ENCODE measurements around the gene BRIP1.

Gene BRIP1

DNA sequence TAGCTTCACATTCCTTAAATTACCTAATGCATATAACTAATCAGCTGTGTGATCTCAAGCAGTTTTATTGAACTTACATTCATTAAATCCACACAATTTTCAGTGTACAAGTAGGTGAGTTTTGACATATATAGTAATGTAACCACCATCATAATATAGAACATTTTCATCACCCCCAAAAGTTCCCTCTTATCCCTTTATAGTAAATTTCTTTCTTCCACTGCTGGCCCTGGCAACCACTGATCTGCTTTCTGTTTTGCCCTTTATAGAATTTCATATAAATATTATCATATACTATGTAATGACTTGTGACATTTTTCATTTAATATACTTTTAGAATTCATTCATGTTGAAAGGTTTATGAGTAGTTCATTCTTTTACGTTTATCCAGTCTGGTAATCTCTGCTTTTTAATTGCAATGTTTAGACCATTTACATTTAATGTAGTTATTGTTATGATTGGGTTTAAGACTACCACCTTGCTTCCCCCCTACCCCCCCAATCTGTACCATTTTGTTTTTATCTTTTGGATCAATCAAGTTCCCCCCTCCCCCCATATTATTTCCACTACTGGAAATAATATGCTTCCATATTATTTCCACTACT lies 147.0 kb downstream of the BRIP1 start:
- H3K27ac ChIP-seq: no peak overlapping the region
- TF ChIP-seq, protein P1, sequence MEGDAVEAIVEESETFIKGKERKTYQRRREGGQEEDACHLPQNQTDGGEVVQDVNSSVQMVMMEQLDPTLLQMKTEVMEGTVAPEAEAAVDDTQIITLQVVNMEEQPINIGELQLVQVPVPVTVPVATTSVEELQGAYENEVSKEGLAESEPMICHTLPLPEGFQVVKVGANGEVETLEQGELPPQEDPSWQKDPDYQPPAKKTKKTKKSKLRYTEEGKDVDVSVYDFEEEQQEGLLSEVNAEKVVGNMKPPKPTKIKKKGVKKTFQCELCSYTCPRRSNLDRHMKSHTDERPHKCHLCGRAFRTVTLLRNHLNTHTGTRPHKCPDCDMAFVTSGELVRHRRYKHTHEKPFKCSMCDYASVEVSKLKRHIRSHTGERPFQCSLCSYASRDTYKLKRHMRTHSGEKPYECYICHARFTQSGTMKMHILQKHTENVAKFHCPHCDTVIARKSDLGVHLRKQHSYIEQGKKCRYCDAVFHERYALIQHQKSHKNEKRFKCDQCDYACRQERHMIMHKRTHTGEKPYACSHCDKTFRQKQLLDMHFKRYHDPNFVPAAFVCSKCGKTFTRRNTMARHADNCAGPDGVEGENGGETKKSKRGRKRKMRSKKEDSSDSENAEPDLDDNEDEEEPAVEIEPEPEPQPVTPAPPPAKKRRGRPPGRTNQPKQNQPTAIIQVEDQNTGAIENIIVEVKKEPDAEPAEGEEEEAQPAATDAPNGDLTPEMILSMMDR (conservative IDR thresholded peaks at IDR 0.05): no peak

DNA sequence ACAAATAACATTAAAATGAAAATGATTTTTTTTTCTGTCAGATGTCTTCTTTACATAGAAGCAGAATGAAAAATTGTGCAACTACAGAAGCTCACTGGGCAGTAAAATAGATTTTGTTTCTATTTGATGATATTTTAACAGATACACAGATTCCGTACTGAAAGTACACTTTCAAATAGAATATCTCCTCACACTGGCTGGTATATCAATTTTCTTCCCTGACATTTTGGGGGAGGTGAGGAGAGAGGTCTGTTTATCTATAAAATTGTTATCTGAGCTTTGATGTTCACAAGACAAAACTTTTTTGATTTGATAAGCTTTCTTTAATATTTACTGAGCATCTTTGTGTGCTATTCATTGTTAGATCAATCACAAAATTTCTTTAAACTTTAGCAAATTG lies 148.0 kb downstream of the BRIP1 start:
- TF ChIP-seq, protein P1 (conservative IDR thresholded peaks at IDR 0.05): no peak
- no peak overlapping the region for H3K27ac ChIP-seq

DNA sequence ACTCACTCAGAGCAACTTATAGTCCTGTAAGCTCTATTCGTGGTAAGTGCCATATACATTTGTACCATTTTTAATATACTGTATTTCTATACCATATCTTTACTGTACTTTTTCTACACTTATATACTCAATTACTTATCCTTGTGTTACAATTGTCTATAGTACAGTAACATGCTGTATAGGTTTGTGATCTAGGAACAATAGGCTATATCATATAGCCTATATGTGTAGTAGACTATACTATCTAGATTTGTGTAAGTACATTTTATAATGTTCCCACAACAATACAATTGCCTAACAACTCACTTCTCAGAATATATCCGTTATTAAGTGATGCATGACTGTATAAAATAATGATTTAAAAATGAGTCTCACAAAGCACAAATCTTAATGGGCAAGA lies 149.0 kb downstream of the BRIP1 start:
- no peak overlapping the region for H3K27ac ChIP-seq
- TF ChIP-seq, protein P1 (conservative IDR thresholded peaks at IDR 0.05): no peak

DNA sequence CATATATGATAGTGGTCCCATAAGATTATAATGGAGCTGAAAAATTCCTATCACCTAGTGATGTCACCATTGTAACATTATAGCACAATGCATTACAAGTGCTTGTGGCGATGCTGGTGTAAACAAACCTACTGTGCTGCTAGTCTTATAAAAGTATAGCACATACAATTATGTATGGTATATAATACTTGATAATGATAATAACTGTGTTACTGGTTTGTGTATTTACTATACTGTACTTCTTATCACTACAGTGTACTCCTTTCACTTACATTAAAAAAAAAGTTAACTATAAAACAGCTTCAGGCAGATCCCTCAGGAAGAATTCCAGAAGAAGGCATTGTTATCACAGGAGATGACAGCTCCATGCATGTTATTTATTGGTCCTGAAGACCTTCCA lies 150.3 kb downstream of the BRIP1 start:
- no peak overlapping the region for H3K27ac ChIP-seq
- TF ChIP-seq, protein P1 (conservative IDR thresholded peaks at IDR 0.05): no peak

DNA sequence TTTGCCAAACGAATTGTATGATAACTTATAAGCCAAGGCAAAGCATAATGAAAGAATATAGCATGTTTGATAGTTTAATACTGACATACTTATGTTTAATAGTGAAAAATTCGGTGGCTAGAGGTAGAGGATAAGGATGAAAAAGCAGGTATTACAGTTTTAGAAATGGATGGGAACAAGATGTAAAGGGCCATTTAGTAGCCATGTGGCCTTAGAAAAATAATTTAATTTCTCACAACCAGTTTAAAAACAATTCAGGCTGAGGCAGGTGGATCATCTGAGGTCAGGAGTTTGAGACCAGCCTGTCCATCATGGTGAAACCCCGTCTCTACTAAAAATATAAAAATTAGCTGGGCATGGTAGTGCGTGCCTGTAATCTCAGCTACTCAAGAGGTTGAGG lies 152.8 kb downstream of the BRIP1 start:
- TF ChIP-seq, protein P1 (conservative IDR thresholded peaks at IDR 0.05): no peak
- no peak overlapping the region for H3K27ac ChIP-seq

DNA sequence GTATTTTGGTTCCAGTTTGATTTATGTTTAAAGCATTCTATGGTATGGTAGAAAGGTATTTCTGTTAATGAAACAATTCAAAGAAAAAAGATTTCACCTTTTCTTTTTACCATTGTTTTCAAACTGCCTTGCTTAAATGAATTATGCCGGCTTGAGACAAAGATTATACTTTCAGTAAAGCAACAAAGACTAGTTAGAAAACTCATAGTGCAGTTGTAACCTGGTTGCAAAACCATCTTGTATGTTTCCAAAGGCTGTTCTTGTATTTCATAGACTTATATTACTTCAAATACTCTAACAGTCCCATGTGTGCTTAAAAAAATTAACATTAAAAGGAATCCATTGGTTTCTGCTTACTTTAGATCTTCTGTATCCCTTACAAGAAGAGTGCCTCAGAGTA lies 153.8 kb downstream of the BRIP1 start:
- H3K27ac ChIP-seq: no peak overlapping the region
- TF ChIP-seq, protein P1 (conservative IDR thresholded peaks at IDR 0.05): no peak

DNA sequence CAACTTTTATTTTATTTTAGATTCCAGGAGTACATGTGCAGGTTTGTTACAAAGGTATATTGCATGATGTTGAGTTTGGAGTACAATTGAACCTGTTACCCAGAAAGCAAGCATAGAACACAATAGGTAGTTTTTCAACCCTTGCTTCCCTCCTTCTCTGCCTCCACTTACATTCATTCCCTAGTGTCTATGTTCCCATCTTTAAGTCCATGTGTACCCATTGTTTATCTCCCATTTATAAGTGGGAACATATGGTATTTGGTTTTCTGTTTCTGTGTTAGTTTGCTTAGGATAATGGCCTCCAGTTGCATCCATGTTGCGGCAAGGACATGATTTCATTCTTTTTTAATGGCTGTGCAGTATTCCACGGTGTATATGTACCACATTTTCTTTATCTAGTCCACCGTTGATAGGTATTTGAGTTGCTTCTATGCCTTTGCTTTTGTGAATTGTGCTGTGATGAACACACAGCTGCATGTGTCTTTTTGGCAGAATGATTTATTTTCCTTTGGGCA lies 158.3 kb downstream of the BRIP1 start:
- H3K27ac ChIP-seq: no peak overlapping the region
- TF ChIP-seq, protein P1 (conservative IDR thresholded peaks at IDR 0.05): no peak

All from VCaP (cell line).